Amniotic epithelial cell (primary cell): Measurements from ENCODE around the gene RNF150.
"Not testable (repeated sequence)": the region's sequence is repeated elsewhere in the genome, so short reads cannot be mapped to it uniquely, and the experiment has no call there.

Experiments
- DNase-seq: peaks from one replicate; pipeline ENCODE4 v3.0.0-alpha.2; 2010; ENCODE audit warnings: low read depth

Gene RNF150

DNA sequence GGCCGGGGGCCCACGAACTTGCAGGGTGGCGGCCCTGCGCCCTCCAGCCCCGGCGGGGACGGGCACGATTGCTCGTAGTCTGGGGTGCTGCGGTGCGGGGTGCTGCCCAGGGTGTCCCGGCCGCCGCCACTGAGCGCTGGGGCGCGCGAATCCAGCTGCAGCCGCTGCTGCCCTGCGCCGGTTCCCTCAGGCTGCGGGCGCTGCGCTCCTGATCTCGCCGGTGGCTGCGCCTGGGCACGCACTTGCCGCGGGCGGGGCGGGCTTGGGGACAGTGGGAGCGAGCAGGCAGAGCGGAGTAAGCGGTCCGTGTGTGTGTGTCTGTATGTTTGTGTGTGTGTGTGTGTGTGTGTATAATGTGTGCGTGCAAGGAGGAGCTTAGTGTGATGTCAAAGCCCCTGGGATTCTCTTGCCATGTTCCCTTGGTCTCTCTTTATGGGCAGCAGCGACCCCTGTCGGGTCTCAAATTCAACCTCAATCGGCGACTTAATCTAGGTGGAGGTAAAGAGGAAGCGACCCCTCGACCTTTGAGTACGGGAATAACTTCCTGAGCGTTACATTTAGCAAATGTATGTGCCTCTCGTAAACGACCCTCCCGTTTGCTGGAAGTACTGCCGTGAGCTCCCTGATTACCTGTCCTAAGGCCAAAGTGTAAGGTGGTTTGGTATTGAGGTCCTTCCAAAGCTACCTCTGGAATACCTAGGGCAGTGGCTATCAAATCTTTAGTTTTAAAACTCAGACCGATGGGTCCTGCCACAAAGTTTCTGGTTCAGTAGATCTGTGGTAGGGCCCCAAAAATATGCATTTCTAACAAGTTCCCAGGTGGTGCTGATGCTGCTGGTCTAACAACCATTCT lies at the start of gene RNF150:
Gene RNF150, minus strand, starts transcription at position 324 of the 853 bp plus-strand sequence.
- DNase-seq: peak; percentile 82

DNA sequence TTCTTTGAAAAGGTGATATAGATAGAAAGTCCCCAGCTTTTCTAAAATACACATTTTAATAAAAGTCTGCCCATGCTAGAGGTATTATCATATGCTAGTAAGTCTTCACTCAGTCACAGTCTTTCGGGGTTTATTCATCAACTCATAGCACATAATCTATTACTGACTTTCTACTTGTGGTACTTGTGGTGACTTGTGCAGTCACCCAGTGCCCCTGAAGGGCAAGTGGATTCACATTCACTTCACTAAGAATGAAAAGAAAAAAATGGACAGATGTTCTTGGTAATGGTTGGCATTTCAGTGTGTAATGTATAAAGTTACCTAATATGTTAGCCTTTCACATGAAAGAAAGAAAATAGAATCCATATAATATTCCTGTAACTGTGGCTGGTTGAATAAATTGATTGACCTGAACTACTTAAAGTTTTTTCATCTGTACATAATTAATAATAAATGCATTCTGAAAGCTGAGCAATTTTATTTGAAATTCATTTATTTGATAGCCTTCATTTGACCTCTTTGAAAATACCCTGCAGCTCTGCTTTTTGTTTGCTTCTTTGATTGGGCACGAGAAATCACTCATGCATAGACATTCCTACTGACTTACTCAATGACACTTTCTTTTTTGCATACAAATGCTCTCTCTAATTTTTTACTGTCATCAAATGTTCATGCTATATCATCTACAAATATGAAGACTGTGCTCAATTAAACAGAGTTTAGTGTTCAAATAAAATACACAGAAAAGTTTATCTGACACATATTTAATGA lies 47.9 kb upstream of the RNF150 start:
- no peak for DNase-seq

DNA sequence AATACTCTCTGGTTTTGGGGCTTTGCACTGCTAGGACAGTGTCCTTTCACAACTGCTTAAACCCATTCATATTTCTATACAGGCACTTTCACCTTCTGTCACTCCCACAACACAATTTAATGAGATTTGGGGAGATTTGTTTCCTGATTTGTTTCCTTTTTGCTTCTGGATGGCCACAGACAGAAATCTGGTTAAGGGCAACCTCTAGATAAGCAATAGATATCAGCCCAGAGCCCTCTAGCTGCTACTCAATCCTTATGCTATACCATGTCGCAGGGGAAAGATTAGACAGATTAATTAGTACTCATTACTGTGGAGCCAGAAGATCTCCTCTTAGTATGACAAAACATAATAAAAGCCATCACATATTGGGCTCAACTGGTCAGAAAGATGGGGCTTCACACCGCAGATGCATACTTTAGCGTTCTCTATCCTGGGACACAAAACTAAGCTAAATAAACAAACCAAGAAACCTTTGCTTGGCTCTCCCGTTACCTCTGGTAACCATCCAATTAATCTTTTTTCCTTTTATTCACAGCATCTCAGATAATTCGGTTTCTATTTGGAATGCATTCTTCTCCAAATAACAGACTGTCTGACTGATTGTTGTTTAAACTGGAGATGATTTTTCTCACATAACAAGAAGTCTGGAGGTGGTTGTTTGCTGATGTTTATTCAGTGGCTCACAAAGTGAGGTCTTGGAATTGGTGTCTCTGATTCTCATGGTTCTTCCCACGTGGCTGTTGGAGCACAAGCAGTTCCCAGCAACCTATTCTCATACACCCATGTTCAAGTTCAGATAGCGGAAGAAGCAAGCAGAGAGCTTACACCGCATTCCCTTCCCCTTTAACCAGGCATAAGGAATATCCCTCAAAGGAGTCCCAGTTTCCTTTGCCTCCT lies 46.5 kb upstream of the RNF150 start:
- no peak for DNase-seq

DNA sequence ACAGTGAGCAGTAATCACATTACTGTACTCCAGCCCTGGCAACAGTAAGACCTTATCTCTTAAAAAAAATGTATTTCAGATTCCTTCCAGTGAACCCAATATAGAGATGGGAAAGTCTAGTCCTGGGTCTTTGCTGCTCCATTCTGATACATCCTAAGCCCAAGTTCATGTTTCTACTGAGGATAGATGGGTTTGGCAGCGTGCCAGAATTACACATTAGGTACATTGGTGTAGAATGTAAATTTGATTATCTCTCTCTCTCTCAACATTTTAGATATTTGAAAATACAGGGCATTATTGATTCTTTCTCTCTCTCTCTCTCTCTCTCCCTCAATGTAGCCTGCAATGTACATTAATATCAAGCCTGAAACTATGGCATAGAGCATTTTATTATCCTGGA lies 43.9 kb upstream of the RNF150 start:
- no peak for DNase-seq

DNA sequence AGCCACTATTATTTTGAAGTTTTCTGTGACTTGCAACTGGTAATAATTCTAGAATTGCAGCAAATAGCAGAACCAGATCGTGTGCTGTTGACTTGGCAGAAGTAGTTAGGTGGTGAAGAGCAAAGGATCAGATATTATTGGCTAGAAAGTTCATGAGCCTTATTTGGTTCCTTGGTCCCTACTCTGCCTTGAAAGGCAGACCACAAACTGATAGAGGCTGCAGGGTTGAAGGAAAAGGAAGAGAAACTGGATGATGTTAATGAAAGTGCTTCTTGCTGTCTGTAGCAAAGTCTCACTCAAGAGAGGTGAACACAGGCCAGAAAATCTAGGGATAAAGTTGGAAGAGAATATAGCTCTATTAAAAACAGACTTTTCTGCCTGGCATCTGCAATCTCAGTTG lies 41.2 kb upstream of the RNF150 start:
- DNase-seq: no peak

DNA sequence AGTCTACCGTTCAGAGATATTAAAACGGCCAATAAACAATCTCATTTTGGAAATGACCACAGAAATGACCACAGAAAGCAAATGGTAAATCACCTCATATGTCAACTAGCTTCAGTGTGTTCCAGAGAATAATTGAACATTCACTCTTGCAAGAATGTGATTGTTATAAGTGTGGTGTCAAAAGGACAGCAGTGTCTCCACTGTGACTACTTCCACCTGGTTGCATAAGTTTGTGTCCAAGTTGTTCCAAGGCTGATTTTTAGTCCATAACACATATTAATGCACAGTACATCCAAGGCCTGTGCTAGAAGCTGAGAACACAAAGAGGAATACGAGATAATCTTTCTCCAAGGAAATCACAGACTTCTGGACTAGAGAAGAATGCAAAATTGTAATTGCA lies 37.4 kb upstream of the RNF150 start:
- DNase-seq: no peak

DNA sequence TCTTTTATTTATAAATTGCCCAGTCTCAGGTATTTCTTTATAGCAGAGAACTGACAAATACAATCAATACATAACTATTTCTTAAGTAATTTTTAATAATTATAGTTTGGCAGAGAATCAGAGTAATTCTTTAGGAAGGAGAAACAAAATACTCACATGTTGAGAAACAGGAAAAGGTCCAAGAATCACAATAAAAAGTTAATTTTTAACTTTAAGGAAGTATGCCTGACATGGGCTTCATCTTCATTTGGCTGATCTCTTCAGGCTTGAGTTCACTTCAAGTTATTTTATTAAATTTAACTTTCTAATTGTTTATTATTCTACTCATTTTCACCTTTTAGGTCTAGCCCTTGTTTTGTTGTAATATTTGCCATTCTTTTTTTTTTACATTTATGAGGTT lies 36.1 kb upstream of the RNF150 start:
- no peak for DNase-seq

DNA sequence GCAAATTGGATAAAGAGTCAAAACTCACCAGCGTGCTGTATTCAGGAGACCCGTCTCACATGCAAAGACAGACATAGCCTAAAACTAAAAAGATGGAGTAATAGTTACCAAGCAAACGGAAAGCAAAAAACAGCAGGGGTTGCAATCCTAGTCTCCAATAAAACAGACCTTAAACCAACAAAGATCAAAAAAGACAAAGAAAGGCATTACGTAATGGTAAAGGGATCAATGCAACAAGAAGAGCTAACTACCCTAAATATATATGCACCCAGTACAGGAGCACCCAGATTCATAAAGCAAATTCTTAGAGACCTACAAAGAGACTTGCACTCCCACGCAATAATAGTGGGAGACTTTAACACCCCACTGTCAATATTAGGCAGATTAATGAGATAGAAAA lies 31.7 kb upstream of the RNF150 start:
- DNase-seq: not testable (repeated sequence)

DNA sequence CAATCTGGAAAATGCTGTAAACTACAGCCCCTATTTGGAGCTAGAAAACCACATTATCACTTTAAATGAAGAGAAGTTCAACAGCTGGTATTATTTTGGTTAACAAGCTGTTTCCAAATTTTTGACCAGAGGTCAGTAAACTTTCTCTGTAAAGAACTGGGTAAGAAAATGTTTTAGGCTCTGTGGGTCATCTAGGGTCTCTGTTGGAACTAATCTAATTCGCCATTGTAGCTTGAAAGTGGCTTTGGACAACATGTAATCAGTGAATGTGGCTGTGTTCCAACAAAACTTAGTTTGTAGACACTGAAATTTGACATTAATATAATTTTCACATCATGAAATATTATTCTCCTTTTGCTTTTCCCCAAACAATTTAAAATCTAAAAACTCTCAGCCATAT lies 25.8 kb upstream of the RNF150 start:
- DNase-seq: no peak

DNA sequence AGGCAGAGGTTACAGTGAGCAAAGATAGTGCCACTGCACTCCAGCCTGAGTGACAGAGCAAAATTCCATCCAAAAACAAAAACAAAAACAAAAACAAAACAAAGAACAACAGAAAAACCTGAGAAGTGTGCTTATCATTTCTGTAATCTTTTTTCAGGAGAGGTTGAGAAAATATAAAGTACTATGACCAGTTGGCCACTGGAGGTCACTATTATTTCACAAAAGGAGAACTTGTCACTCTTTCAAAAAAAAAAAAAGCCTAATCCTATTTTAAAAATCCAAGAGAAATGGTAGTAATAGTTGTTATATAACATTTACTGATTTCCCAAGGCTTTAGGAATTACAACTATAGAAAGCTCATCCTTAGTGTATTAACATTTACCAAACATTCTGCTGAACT lies 24.9 kb upstream of the RNF150 start:
- peak; percentile 52 for DNase-seq

DNA sequence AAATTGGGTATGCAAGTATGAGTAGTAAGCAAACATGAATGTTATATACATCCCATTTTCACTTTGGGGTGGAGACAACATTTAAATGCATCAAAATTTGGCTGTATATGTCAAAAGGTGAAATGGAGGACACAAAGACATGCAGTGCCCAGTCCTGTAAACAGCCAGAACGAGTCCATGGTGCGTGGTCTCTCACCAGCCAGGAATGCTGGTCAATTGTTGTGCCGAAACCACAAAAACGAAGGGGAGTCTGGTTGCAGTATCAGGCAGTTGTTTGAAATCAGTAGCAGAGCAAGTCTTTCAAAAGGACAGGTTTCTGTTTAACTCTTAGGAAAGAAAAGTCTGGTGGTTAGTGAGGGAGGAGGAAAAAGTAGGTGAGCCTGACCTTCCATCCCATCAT lies 22.3 kb upstream of the RNF150 start:
- DNase-seq: peak; percentile 82

DNA sequence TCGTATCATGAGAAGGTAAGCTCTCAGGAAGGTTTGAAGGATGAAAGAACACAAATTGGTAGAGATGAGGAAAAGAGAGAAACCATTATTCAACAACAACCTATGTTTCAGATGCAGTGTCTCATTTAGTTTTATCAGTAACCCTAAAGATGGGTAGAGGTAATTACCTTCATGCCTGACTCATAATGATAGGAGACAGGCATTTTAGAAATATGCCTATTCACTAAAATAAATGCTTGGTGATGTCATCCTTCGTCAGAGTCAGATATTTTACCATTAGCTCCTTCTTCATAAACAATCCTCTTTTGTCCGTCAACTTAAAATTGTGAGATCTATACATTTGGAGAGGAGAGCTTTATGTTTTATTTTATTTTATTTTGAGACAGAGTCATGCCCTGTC lies 21.5 kb upstream of the RNF150 start:
- peak; percentile 58 for DNase-seq

DNA sequence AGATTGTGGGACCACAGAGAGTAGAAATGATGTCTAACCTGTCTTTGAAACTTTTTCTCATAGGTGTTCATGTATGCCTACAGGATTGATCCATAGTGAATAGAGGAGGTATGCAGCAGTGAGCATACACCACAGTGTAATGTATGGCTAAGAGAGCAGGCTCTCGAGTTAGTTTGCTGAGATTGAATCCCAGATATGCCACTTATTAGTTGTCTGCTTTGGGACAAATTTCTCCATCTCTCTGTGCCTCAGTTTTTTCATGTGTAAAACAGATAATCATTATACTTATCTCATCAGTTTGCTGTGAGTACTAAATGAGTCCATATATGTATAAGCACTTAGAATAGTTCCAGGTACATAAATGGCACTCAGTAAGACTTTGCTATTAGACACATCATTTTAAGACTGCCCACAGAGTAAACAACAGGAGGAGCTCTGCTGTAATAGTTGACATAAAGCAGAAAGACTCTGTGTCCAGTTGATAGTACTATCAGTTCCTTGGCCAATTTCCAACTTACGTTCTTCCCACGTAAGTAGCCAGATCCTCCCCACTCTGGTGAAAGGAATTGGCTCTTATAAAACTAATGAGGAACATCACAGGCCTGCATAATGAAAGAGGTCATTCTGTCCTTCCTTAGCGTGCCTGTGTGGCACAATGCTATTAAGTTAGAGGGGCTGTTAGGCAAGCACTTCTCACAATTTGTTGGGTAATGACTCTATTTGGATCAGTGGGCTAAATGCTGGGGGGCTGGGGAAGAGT lies 20.7 kb upstream of the RNF150 start:
- peak; percentile 99 for DNase-seq

DNA sequence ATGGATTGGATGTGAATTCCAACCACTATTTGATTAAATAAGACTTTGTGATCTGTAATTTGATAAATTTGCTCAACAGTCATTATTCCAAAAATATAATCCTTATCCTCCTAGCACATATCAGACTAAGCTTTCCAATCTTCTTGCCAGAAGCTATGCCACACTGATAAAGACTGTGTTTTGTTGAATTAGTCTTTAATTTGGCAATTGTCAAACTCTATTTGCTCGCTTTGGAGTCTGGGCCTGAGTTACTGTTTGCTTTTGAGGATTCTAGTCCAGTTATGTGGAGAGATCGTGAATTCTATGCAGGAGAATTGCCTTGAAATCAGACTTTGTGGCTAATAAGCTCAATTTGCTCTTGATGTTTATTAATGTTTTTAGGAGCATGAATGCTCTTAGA lies 10.9 kb upstream of the RNF150 start:
- DNase-seq: no peak

DNA sequence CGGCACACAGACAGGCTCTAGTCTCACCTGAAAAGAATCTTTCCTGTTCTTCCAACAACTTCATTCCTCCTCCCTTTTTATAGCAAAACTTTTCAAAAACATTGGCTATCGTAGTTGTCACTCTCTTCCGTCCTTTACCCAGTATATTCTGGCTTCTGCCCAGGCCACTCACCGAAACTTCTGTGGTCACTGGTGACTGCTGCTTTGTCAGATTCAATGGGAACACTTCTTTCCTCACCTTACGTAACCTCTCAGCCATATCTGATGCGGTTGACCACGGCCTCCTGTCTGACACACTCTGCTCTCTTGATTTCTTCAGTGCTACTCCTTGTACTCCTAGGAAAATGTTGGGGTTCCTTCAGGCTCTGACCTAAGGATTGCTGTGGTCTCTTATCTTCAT lies 9.2 kb upstream of the RNF150 start:
- peak; percentile 61 for DNase-seq

DNA sequence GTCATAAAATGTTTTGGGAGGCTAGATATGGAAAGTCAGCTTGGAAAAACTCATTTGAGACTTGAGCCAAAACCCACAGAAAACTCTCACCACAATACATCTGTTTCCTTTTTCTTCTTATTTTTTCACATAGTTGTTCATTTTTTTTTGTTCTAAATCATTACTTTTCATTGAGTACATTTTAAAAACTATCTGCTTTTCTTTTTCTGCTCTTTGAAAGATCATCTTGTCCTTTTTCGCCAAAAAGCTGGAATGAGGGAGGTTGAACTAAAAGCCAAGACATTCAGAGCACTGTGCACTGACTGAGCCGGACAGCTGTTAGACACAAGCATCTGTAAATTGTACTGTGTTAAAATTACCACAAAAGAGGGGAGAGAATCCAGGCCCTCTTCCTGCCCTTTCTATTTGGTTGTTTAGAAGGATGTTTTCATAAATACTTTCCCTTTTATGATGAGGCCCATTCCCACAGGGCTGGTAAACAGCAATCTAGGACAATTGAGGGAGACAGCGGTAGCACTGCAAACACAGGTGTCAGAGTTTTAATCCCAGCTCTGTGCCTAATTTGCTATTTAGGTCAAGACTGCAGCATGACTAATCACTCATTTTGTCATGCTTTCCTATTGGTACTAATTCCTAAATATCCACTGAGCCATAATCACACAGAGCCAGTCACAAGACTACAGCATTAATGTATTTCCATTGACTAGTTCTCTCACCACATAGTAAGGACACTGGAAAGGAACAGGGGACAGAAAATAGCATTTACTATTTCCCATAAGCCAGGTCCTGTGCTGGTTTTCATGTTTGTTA lies 7.3 kb upstream of the RNF150 start:
- no peak for DNase-seq

DNA sequence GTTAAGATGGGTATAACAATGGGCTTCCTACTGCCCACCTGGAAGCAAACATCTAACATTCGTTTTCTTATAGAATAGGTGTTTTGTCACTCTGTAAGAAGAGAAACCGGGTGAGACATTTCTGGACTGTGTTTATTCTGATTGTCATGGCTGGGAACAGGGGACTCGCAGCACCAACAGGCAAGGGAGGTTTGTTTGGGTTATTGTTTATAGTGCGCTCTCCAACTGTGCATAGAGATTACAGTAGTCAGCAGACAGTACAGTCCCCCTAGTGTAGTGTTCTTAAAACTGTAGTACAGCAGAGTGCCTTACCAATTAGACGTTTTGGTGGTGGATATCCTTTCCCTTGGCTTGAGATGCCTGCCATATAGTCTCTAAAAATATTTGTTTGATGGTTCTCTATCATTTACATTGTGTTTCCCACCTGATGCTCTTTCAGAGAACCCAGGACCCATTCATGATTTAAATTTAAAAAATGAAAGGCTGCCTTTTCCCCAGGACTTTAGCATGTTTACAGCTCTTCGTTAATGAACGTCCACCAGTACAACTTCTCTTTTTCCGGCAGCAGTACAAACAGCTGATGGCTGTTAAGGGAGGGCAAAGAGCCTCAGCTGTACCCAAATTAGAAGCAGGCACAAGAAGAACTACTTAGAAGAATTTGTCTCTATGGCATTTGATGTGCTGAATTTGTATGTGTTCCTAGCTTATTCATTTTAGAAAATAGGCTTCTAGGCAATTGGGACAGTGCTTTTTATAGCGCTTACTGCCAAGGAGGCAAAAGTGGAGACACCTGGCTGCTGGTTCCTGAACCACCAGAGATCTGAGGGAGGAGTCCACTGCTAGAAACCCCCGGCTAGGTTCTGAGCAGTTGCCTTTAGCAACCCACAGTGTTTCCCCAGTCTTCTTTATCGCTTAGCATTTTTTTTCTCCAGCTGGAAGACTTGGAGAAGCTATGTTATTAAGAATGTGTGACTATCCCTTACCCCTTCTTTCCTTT lies 1.0 kb upstream of the RNF150 start:
- no peak for DNase-seq

DNA sequence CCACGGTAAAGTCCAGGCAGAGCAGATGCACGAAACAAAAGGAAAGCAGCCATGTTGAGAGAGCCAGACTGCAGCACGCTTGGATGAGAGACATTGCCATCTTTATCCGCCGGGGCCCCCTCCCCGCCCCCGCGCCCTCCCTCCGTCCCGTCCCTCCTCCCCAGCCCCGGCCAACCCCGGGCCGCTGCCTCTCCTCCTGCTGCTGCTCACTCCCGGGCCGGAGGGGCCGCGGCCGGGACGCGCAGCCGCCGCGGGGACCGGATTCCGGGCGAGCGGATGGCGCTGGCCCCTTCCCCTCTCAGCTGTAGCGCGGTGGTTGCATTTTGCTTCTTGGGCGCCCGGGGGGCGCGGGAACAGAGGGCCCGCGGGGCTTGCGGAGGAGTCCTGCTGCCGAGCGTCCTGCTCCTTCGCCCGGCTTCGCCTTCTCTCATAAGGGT lies 542 bp downstream of the RNF150 start:
- no peak for DNase-seq

DNA sequence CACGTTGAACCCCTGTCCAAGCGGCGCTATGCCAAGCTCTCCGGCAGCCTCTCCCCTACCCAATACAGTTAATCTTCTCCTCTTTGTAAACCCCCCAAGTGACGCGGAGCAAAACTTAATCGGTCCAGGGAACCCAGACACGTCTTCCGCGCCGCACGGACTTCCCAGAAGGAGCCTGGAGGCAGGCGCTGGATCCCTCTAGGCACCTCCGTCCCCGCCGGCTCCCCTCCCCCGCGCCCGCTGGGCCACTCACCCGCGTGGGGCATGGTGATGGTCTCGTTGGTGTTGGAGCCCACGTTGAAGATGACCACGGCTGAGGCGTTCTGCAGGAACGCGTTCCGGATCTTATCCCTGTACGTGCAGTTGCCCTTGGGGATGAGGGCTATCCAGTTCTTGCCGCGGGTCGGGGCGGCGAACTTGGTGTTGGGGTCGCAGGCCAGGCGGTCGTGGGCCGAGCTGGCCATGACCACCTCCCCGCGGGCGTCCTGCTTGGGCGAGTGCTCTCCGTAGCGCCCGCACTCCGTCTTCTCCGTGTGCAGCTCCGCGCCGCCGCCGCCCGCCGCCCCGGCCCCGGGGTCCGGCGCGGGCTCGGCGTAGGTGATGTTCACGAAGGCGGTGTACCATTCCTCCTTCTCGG lies 1.1 kb downstream of the RNF150 start:
- no peak for DNase-seq
